ENCODE results near the gene NOVA1. TPM values are rescaled to one million over a fixed set of nuclear protein-coding genes. Genes with fewer than 3 reads are reported as not detected.
A peak's percentile ranks its signal among the peaks of the same experiment; 100 is the strongest.

The NOVA1 gene
- total RNA-seq, 1 donor from 2014 or later: 21.6 TPM

- DNase-seq (ENCODE audit: low spot score, unreplicated experiment): no peak
- Mint-ChIP-seq H3K4me3 (ENCODE audit: low read depth) (no peak overlapping the region), H3K4me1 (ENCODE audit: low read depth) (no peaks in the 10 kb centered on the region), H3K36me3 (ENCODE audit: insufficient read depth) (no peaks in the 10 kb centered on the region), H3K27ac (no peak overlapping the region), H3K27me3 (no peaks in the 10 kb centered on the region), H3K9me3 (ENCODE audit: low read depth) (no peaks in the 10 kb centered on the region)
- no peak for TF ChIP-seq CTCF (IDR thresholded peaks at IDR 0.05; ENCODE audit: unreplicated experiment)
Measured at GRCh38 chr14:26605602-26606001, 7.8 kb upstream of the NOVA1 start.

GRCh38 chr14:26602902-26603301, 5.1 kb upstream of the NOVA1 start:
- Mint-ChIP-seq H3K4me3 (ENCODE audit: low read depth) (no peak overlapping the region), H3K9me3 (ENCODE audit: low read depth) (no peaks in the 10 kb centered on the region)
- TF ChIP-seq CTCF (IDR thresholded peaks at IDR 0.05; ENCODE audit: unreplicated experiment): no peak

DNA sequence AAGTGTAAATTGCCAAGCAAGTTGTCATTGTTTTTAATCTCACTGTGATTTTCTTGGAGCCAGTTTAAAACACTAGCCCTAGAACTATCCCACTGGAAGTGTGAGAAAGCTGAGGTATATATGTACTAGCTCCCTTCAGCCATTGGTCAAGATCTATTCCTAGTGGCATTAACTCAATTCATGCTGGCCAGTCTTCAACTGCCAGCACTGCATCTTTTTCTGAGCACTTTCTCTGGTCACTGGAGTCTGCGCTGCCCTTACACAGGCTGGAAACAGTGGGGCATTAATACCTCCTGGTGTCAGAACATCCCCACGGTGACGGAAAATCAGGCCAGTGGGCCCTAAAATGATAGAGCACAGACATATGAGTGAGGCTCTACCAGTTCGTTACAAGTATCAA, 4.0 kb upstream of the NOVA1 start:
- H3K4me1 Mint-ChIP-seq (ENCODE audit: low read depth): peaks cover 3% of the 10 kb centered on the region
- H3K27ac Mint-ChIP-seq: no peak overlapping the region
- peaks cover 12% of the 10 kb centered on the region for H3K27me3 Mint-ChIP-seq
- no peak for DNase-seq (ENCODE audit: low spot score, unreplicated experiment)
- H3K36me3 Mint-ChIP-seq (ENCODE audit: insufficient read depth): no peaks in the 10 kb centered on the region
- H3K4me3 Mint-ChIP-seq (ENCODE audit: low read depth): no peak overlapping the region
- no peaks in the 10 kb centered on the region for H3K9me3 Mint-ChIP-seq (ENCODE audit: low read depth)
- no peak for TF ChIP-seq CTCF (IDR thresholded peaks at IDR 0.05; ENCODE audit: unreplicated experiment)

More at GRCh38 chr14:26602902-26603301, 5.1 kb upstream of the NOVA1 start:
- H3K4me1 Mint-ChIP-seq (ENCODE audit: low read depth): peaks cover 3% of the 10 kb centered on the region
- H3K27me3 Mint-ChIP-seq: peaks cover 12% of the 10 kb centered on the region
- no peaks in the 10 kb centered on the region for H3K36me3 Mint-ChIP-seq (ENCODE audit: insufficient read depth)
- no peak overlapping the region for H3K27ac Mint-ChIP-seq
- no peak for DNase-seq (ENCODE audit: low spot score, unreplicated experiment)

DNA sequence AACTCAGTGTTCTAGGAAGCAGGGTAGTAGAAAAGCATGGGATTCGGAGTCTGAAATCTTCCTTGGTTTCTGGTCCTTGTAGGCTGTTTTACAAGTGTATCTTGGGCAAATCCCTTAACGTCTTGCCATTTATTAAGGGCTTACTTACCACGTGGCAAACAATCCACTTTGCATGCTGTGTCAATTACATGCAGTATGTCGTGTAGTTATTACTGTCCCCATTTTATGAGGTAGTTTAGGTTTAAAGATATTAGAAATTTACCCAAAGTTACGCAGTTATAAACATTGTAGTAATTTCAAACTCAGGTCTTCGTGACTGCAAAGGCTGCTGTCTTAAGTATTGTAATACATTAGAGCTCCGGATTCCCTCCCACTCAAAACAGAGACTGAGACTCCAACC, 1.5 kb upstream of the NOVA1 start:
- H3K36me3 Mint-ChIP-seq (ENCODE audit: insufficient read depth): no peaks in the 10 kb centered on the region
- peaks cover 20% of the 10 kb centered on the region for H3K27me3 Mint-ChIP-seq
- DNase-seq (ENCODE audit: low spot score, unreplicated experiment): no peak
- TF ChIP-seq CTCF (IDR thresholded peaks at IDR 0.05; ENCODE audit: unreplicated experiment): no peak
- peaks cover 15% of the 10 kb centered on the region for H3K4me1 Mint-ChIP-seq (ENCODE audit: low read depth)
- H3K4me3 Mint-ChIP-seq (ENCODE audit: low read depth): peak overlapping the region; percentile 87
- no peak overlapping the region for H3K27ac Mint-ChIP-seq
- no peaks in the 10 kb centered on the region for H3K9me3 Mint-ChIP-seq (ENCODE audit: low read depth)

DNA sequence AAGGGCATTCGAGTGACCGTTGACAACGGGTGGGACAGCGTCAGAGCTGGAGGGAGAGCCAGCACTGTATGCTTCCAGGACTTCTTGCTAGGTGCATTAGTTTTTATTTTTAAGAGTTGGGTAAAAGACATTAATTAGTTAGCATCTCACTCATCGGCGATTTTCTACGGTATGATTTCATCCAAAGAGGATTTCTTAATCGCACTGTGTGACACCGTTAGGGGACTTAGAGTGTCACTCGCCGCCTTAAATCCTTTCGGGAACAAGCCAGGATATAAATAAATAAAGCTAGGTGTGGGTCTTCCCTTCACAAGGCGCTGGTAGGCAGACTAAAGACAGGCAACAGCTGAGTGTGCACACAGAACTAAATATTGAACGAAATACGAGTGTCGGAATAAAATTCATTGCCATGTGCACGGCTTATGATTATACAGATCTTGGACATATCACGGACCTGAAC, 869 bp upstream of the NOVA1 start:
- H3K27me3 Mint-ChIP-seq: peaks cover 20% of the 10 kb centered on the region
- peaks cover 15% of the 10 kb centered on the region for H3K4me1 Mint-ChIP-seq (ENCODE audit: low read depth)
- peak overlapping the region; percentile 87 for H3K4me3 Mint-ChIP-seq (ENCODE audit: low read depth)
- no peak for TF ChIP-seq CTCF (IDR thresholded peaks at IDR 0.05; ENCODE audit: unreplicated experiment)
- H3K9me3 Mint-ChIP-seq (ENCODE audit: low read depth): no peaks in the 10 kb centered on the region
- no peaks in the 10 kb centered on the region for H3K36me3 Mint-ChIP-seq (ENCODE audit: insufficient read depth)
- no peak for DNase-seq (ENCODE audit: low spot score, unreplicated experiment)
- H3K27ac Mint-ChIP-seq: peak overlapping the region; percentile 94
